ENCODE measurements around the gene NPAS2.

NPAS2 gene

GRCh38 chr2:100886085-100886484, 66.1 kb downstream of the NPAS2 start:
- no peak for DNase-seq (ENCODE audit: low spot score)

GRCh38 chr2:100887039-100887578, 67.2 kb downstream of the NPAS2 start:
- no peak for DNase-seq (ENCODE audit: low spot score)

GRCh38 chr2:100887713-100888495, 68.0 kb downstream of the NPAS2 start:
- no peak for DNase-seq (ENCODE audit: low spot score)

- DNase-seq (ENCODE audit: low spot score) = no peak
Measured at GRCh38 chr2:100888601-100889000, 68.7 kb downstream of the NPAS2 start.

GRCh38 chr2:100889286-100889685, 69.3 kb downstream of the NPAS2 start:
- DNase-seq (ENCODE audit: low spot score) = no peak

DNA sequence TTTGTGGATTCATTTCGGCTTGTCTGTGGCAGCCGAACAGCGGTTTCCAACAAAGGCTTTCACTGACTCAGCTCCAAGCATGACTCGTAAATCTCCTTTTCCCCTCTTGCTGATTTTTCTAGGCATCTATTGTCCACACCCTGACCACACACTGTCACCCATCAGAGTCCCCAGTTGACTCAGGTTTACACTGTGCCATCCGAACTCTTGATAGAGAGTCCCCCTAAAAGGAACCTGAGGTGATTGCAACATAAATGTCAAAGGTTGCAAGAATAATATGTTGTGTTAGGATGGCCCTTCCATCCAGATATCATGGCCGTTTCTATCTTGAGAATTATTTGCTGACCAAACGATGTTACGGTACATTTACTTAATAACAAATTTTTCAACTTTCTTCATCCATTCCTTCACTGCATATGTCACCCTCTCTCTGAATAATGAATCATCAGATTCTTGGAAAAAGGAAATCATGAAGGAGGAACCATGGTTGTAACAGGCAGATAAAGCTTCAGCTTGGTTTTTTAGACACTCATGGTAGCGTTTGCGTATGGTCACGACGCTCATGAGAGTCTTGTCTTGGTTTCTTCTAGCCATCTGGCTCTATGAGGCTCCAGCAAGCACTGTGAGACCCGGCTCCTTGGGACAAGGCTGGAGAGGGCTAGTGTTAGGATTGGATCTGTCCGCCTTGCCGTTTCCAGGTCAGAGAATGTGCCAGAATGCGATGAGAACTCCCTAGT, 72.1 kb downstream of the NPAS2 start:
- peak; percentile 50 for DNase-seq (ENCODE audit: low spot score)

- peak; percentile 57 for DNase-seq (ENCODE audit: low spot score)
Measured at GRCh38 chr2:100893392-100894104, 73.6 kb downstream of the NPAS2 start.

- DNase-seq (ENCODE audit: low spot score) = no peak
Measured at GRCh38 chr2:100894105-100894795, 74.3 kb downstream of the NPAS2 start.

DNA sequence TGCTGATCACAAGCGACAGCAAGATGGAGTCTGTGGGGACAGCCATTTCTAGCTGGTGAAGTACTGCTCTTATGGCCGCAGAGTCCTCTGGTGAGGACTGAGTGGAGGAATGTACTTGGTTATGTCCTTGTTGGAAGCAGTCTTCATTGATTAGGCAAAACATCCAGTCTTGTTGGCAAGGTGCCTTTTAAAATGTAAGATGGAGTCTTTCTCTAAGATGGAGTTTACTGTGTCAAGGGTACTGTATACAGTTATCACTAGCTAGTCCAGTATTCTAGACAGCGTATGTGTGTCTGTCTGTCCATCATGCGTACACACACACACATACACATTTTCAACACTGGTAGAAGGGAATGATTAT, 74.8 kb downstream of the NPAS2 start:
- DNase-seq (ENCODE audit: low spot score) = no peak

GRCh38 chr2:100895402-100895801, 75.5 kb downstream of the NPAS2 start:
- no peak for DNase-seq (ENCODE audit: low spot score)

DNA sequence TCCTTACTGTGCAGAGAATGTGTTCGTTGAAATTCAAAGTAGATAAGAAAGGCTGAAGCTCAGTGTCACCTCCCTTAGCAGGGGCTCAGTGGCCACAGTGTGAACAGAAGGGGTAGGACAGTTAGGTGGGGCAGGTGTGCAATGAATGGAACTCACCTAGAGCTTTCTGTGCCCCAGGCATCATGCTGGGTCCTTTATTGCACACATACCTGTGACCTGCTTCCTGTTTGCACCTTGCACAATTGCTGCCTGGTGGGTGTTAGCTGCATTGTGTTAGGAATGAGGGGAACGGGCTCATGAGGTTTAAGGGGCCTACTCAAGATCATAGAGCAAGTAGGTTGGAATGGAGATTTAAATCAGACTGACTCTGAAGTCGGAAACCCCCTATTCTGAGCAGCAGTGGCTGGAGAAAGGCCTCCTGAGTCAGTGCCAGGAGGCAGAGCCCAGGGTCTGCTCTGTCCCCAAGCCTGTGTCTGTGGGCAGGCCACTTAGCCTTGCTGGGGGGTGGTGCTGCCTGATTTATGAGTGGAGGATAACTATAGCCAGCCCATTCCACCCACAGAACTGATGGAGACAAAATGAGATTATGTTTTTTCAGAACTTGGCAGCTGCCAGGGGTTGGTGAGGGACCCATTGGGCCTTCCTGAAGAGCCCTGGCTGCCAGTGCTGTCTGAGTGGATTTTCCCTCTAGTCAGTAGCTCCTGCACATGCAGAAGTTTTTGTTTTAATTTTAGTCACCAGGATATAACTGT, 76.2 kb downstream of the NPAS2 start:
- no peak for DNase-seq (ENCODE audit: low spot score)

- no peak for DNase-seq (ENCODE audit: low spot score)
Measured at GRCh38 chr2:100898035-100898665, 78.2 kb downstream of the NPAS2 start.

DNA sequence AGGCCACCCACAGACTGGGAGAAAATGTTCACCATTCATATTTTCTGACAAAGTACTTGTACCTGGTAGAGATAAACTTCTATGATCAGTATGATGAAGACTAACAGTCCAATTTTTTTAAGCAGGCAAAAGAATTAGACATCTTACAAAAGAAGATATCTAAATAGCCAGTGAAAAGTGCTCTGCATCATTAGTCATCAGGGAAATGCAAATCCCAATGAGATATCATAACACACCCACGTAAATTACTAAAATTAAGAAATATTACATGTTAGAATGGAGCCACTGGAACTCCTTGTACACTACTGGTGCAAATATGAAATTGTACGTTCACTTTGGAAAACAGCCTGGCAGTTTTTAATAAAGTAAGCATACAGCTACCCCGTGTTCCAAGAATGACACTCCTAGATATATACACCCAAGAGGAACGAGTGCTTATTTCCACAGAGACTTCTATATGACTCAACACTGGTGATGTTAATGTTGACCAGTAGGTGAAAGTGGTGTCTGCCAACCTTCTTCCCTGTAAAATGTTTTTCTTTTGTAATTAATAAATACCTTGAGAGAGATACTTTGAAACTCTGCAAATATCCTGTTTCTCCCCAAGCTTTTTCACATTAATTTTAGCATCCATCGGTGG, 80.3 kb downstream of the NPAS2 start:
- no peak for DNase-seq (ENCODE audit: low spot score)

DNA sequence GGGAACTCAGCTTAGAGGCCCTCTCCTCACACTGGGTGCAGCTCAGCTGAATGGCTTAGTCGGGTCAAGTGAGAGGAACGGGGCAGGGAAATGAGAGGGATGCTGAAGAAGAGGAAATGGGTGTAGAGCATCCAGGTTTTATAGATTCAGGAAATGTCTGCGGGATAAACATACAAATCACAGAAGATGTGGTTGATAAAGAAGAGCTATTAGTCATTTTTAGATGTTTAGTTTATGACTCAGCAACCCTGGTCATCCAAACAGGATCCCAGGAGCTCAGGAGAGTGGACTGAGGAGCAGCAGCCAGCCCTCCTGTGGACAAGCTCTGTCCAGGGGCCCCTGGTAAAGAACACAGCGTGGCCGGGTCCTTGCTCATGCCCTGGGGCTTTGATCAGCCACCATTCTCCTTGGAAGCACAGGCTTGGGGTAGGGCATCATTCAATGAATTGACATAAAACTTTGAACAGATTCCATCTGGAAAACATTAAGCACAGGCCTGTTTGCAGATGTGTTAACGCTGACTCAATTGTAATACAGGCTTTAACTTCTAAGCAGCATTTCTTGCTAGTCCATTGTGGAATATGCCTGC, 83.0 kb downstream of the NPAS2 start:
- DNase-seq (ENCODE audit: low spot score) = peak; percentile 95

DNA sequence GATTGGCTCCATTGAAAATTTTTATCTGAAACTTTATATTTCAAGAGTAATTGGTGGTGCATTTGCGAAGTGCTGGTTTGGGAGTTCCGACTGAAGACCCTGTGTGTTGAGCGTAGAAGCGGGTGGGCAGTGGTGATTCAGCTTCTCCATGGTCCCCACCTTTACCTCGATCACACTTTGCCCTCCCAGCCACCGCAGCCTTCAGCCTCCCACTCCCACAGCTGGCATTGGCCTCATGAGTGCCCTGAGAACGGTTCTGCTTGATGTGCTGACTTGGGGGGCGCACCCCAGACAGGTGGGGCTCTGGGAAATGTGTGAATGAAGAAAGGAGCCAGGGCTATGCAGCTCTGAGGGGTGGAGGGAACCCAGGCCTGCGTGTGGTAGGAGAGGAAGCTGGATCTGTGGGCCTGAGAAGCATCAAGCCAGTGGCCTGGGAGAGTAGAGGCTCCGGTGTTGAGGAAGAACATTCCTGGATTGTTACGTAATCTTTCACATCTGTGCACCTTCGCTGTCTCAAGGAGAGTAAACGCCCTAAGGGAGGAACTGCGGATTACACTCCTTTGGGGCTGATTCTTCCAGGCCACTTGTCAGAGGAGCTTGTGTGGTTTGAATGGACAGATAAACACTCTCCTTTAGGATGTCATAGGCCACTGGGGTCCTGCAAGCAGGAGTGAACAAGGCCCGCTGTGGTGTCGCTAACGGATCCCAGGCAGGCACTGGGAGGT, 83.8 kb downstream of the NPAS2 start:
- peak; percentile 18 for DNase-seq (ENCODE audit: low spot score)

DNA sequence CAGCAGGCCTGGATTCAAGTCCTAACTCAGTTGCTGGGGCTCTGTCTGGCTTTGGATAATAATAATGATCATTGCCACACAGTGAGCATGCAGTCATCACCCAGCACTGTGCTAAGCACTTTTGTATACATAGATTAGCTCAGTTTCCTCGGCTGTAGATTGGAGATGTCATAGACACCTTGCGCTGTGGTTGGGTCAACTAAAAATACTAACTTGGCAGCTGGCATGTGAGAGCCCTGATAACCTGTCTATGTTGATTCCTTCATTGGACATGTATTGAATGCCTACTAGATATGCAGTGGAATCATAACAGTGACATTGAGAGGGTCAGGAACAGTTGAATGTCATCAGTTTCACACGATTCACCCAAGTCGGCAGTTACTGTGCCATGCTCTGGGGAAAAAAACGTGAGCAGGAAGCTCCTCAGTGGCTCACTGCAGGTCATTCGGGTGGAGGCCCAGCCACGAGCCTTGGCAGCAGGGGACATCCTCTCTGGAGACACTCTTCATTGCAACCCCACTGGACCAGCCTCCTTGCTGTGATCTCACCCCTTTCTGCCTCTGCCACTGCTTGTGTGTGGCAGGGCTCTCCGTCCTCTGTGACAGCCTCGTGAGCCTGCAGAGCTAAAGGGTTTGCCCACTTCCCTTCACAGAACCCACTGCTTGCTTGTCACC, 85.3 kb downstream of the NPAS2 start:
- no peak for DNase-seq (ENCODE audit: low spot score)

DNA sequence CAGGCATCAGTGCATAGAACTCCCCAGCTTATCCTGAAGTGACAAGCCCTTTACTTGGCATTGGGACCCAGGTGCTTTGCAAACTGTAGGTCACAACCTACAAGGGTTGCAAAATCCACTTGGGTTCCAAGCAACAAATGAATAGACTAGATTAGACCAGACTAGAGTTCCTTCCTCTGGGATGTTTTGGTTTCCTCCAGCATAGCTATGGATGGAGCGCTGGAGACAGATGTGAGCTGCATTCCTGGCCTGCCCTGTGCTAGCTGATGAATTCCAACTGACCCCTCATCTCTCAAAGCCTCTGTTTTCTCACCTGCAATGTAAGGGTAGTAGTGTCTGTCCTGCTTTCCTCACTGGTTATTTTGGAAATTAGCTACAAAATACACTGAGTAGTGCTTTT, 86.2 kb downstream of the NPAS2 start:
- no peak for DNase-seq (ENCODE audit: low spot score)

DNA sequence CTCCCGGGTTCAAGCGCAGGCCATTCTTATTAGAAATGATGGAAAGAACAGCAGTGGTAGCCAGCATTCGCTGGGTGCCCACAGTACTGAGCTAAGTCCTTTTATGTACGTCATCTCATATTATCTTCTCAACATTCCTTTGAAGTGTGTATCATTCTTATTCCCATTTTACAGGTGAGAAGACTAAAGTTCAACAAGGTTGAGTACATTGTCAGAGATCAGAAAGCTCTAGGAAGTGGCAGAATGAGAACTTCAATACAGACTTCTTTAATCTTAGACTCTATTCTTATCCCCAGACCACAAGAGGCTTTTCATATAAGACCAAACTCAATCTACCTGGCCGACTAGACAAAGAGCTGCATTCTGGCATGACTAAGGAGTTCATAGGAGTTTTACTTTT, 86.7 kb downstream of the NPAS2 start:
- no peak for DNase-seq (ENCODE audit: low spot score)

DNA sequence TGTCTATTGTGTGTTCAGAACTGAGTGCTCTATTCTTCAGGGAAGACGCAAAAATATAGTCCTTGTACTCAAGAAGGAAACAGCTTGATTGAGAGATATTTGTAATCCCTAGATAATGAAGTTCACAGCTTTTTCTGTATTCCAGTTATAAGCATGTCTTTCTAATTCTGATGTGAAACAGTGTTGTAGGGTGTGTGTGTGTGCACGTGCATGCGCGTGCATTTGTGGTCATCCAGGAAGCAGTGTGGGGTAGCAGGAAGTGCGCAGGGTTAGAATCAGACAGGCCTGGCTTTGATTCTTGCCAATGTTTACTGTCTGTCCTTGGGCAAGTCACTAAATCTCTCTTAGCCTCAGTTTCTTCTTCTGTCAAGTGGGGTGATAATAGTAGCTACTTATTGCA, 87.9 kb downstream of the NPAS2 start:
- DNase-seq (ENCODE audit: low spot score) = no peak

All from SW480 (cell line).